ENCODE results near the gene GNG14. TPM values are rescaled to one million over a fixed set of nuclear protein-coding genes. Genes with fewer than 3 reads are reported as not detected.

The GNG14 gene
- total RNA-seq, 2 experiments from 2014 or later: not detected

Other genes with a start within 250 kb of the GNG14 start
- 1 to 10 TPM; 3.4 to 4.0 TPM for gene ZNF443, start 247.0 kb upstream of the GNG14 start, total RNA-seq
- gene ZNF709, start 203.2 kb upstream of the GNG14 start, total RNA-seq: 1 to 10 TPM; 1.7 to 2.1 TPM
- 1 to 10 TPM; 5.2 to 5.6 TPM for gene ZNF564, start 136.5 kb upstream of the GNG14 start, total RNA-seq
- gene ZNF490, start 77.2 kb upstream of the GNG14 start, total RNA-seq: 1 to 10 TPM; 7.7 to 8.7 TPM
- 10 to 100 TPM; 16.1 to 18.1 TPM for gene ZNF791, start 77.1 kb upstream of the GNG14 start, total RNA-seq
- 100 to 1,000 TPM; 118 to 154 TPM for gene MAN2B1, start 21.3 kb upstream of the GNG14 start, total RNA-seq
- gene WDR83, start 21.2 kb upstream of the GNG14 start, total RNA-seq: 10 to 100 TPM; 13.5 to 19.5 TPM
- 100 to 1,000 TPM; 101 to 112 TPM for gene DHPS, start 6.1 kb upstream of the GNG14 start, total RNA-seq
- 1 to 10 TPM; 8.3 to 8.8 TPM for gene FBXW9, start 8.6 kb downstream of the GNG14 start, total RNA-seq
- 100 to 1,000 TPM in 1 of 2 experiments, 10 to 100 TPM in 1; 84.8 to 101 TPM for gene TNPO2, start 35.9 kb downstream of the GNG14 start, total RNA-seq
- 100 to 1,000 TPM; 160 to 215 TPM for gene TRIR, start 46.7 kb downstream of the GNG14 start, total RNA-seq
- 10 to 100 TPM; 53.7 to 61.9 TPM for gene GET3, start 49.5 kb downstream of the GNG14 start, total RNA-seq
- gene BEST2, start 63.8 kb downstream of the GNG14 start, total RNA-seq: not detected
- 10 to 100 TPM; 20.4 to 20.9 TPM for gene HOOK2, start 87.6 kb downstream of the GNG14 start, total RNA-seq
- gene JUNB, start 103.5 kb downstream of the GNG14 start, total RNA-seq: 100 to 1,000 TPM; 375 to 412 TPM
- 100 to 1,000 TPM; 261 to 325 TPM for gene PRDX2, start 113.8 kb downstream of the GNG14 start, total RNA-seq
- gene THSD8, start 114.1 kb downstream of the GNG14 start, total RNA-seq: 10 to 100 TPM; 31.0 to 48.2 TPM
- gene RNASEH2A, start 118.6 kb downstream of the GNG14 start, total RNA-seq: 10 to 100 TPM; 27.0 to 51.1 TPM
- not detected for gene RTBDN, start 146.6 kb downstream of the GNG14 start, total RNA-seq
- gene MAST1, start 150.5 kb downstream of the GNG14 start, total RNA-seq: 1 to 10 TPM; 1.8 to 2.7 TPM
- gene DNASE2, start 193.5 kb downstream of the GNG14 start, total RNA-seq: 10 to 100 TPM; 22.5 to 24.3 TPM
- under 1 TPM; 0.18 to 0.37 TPM for gene KLF1, start 199.2 kb downstream of the GNG14 start, total RNA-seq
- 10 to 100 TPM; 36.2 to 41.1 TPM for gene GCDH, start 203.2 kb downstream of the GNG14 start, total RNA-seq
- 1 to 10 TPM; 2.7 to 3.5 TPM for gene SYCE2, start 231.3 kb downstream of the GNG14 start, total RNA-seq
- gene FARSA, start 245.7 kb downstream of the GNG14 start, total RNA-seq: 100 to 1,000 TPM; 120 to 142 TPM